GM11168 (cell line): ENCODE results near the gene ADGRB3.
"Not testable (repeated sequence)": the region's sequence is repeated elsewhere in the genome, so short reads cannot be mapped to it uniquely, and the experiment has no call there.

ENCODE experiments used
- in situ Hi-C: fragments of 300-500 bp; cut with MboI; formaldehyde crosslinking; loops from one replicate; pipeline ENCODE4 v1.12.0; 2022; ENCODE audit warnings: low sequenced_read_pairs; ENCODE audit not compliant: unreplicated experiment

ADGRB3 gene

GRCh38 chr6:69286331-69286730 is 651.2 kb downstream of the ADGRB3 start:
- in situ Hi-C loops, result no loop called here

GRCh38 chr6:69288198-69288597 is 653.1 kb downstream of the ADGRB3 start:
- in situ Hi-C loops, result not testable (repeated sequence)

GRCh38 chr6:69289689-69290495 is 654.8 kb downstream of the ADGRB3 start:
- in situ Hi-C loops, result no loop called here

GRCh38 chr6:69293471-69293870 is 658.4 kb downstream of the ADGRB3 start:
- in situ Hi-C loops, result no loop called here

- in situ Hi-C loops, result no loop called here
Observed at GRCh38 chr6:69294407-69294806, 659.3 kb downstream of the ADGRB3 start.

GRCh38 chr6:69294862-69295261 is 659.8 kb downstream of the ADGRB3 start:
- in situ Hi-C loops, result no loop called here

- in situ Hi-C loops, result no loop called here
Observed at GRCh38 chr6:69303382-69303781, 668.3 kb downstream of the ADGRB3 start.

- in situ Hi-C loops, result no loop called here
Observed at GRCh38 chr6:69305456-69305855, 670.4 kb downstream of the ADGRB3 start.

- in situ Hi-C loops, result no loop called here
Observed at GRCh38 chr6:69308584-69308983, 673.5 kb downstream of the ADGRB3 start.

- in situ Hi-C loops, result no loop called here
Observed at GRCh38 chr6:69311888-69312287, 676.8 kb downstream of the ADGRB3 start.

- in situ Hi-C loops, result no loop called here
Observed at GRCh38 chr6:69314001-69314400, 678.9 kb downstream of the ADGRB3 start.

GRCh38 chr6:69314531-69314930 is 679.4 kb downstream of the ADGRB3 start:
- in situ Hi-C loops, result no loop called here

- in situ Hi-C loops, result no loop called here
Observed at GRCh38 chr6:69331886-69332285, 696.8 kb downstream of the ADGRB3 start.

- in situ Hi-C loops, result no loop called here
Observed at GRCh38 chr6:69337311-69337710, 702.2 kb downstream of the ADGRB3 start.

GRCh38 chr6:69338431-69339162 is 703.5 kb downstream of the ADGRB3 start:
- in situ Hi-C loops, result no loop called here

- in situ Hi-C loops, result no loop called here
Observed at GRCh38 chr6:69339163-69339550, 704.1 kb downstream of the ADGRB3 start.

- in situ Hi-C loops, result no loop called here
Observed at GRCh38 chr6:69340196-69340595, 705.1 kb downstream of the ADGRB3 start.

GRCh38 chr6:69343851-69344250 is 708.8 kb downstream of the ADGRB3 start:
- in situ Hi-C loops, result no loop called here

GRCh38 chr6:69349771-69350170 is 714.7 kb downstream of the ADGRB3 start:
- in situ Hi-C loops, result no loop called here

- in situ Hi-C loops, result no loop called here
Observed at GRCh38 chr6:69362209-69362608, 727.1 kb downstream of the ADGRB3 start.

- in situ Hi-C loops, result no loop called here
Observed at GRCh38 chr6:69366831-69367230, 731.7 kb downstream of the ADGRB3 start.

- in situ Hi-C loops, result no loop called here
Observed at GRCh38 chr6:69368613-69369012, 733.5 kb downstream of the ADGRB3 start.
